Adrenal gland (tissue), 12 donors: Measurements from ENCODE around the gene WBP11. TPM values are rescaled to one million over a fixed set of nuclear protein-coding genes. Genes with fewer than 3 reads are reported as not detected.
A peak's percentile ranks its signal among the peaks of the same experiment; 100 is the strongest.

Experiments used
- DNase-seq, 7 donors: peaks; one replicate each; pipeline ENCODE4 v3.0.0-alpha.2; 2019 to 2020
- H3K27ac ChIP-seq, 5 donors: fragments of 200-600 bp; sonication (generic) in 4 of 5; 1 replicate in 3 of 5; 2 replicates in 2 of 5; pipeline versions ENCODE4 v1.5.1 to v1.8.0; 2016 to 2020; ENCODE audit warnings: mild to moderate bottlenecking in 1 of 5
- H3K27me3 ChIP-seq: fragments of 200-600 bp; 2 replicates; pipeline ENCODE4 v1.8.0; 2021
- H3K36me3 ChIP-seq, 2 donors: fragments of 200-600 bp; replicated peaks in 1 of 2; 1 replicate in 1 of 2; 2 replicates in 1 of 2; pipeline versions ENCODE4 v1.5.1 to v1.8.0; 2018 to 2022
- H3K4me1 ChIP-seq, 2 donors: fragments of 200-600 bp; replicated peaks in 1 of 2; 1 replicate in 1 of 2; 2 replicates in 1 of 2; pipeline versions ENCODE4 v1.5.1 to v1.8.0; 2018 to 2021
- H3K4me3 ChIP-seq, 4 donors: fragments of 200-600 bp; sonication (generic) in 3 of 4; one replicate each; pipeline ENCODE4 v1.5.1; 2016 to 2018
- H3K9me3 ChIP-seq, 3 donors: fragments of 200-600 bp; sonication (generic) in 1 of 3; replicated peaks in 1 of 3; 1 replicate in 2 of 3; 2 replicates in 1 of 3; pipeline versions ENCODE4 v1.5.1 to v1.8.0; 2016 to 2021
- CTCF ChIP-seq, 6 experiments: fragments of 450-650 bp in 4 of 6; fragments of 200-600 bp in 2 of 6; sonication (generic) in 1 of 6; IDR thresholded peaks; 1 replicate in 5 of 6; 2 replicates in 1 of 6; pipeline versions ENCODE4 v1.5.1 to v1.8.0; 2016 to 2021; ENCODE audit warnings: antibody characterized with exemption in 6 of 6, mild to moderate bottlenecking in 2 of 6, moderate library complexity in 1 of 6
- POLR2A ChIP-seq, 2 donors: fragments of 450-650 bp; IDR thresholded peaks; one replicate each; pipeline ENCODE4 v1.6.1; 2017; ENCODE audit warnings: antibody characterized with exemption in 2 of 2, mild to moderate bottlenecking in 2 of 2, moderate library complexity in 1 of 2
- WGBS, 4 donors: extraction: QIAGEN DNeasy Blood & Tissue Kit in 2 of 4; methylation state at CpG; one replicate each; pipeline versions ENCODE4 v1.1.5 to v1.1.7; 2013 to 2017; 5-methylcytosine and 5-hydroxymethylcytosine counted together
- intact Hi-C, 2 donors: fragments of 100-400 bp; cut with DNase I; formaldehyde crosslinking; loops; one replicate each; pipeline versions ENCODE4 v1.14.1 to v1.15.0; 2022 to 2023
- polyA plus RNA-seq, 3 donors: library from polyadenylated mRNA; stranded (reverse); fragments of 200-250 nt in 2 of 3; fragments of 350-450 nt in 1 of 3; fragmentation: Illumina TruSeq in 1 of 3; extraction: RNeasy Lipid Tissue Mini Kit (QIAGEN cat#74804) in 1 of 3; gene quantifications; one replicate each; pipeline ENCODE4 v1.2.3, GENCODE V29; 2013 to 2014
- total RNA-seq, 9 donors: library from RNA; depleted of rRNA in 4 of 9; stranded (reverse); fragments of >200 nt in 4 of 9; fragments of 120-200 nt in 1 of 9; fragmentation: NEBNext Ultra II Directional in 1 of 9; extraction: Animal tissue kit (Norgen Biotek cat#: 25700) in 1 of 9; gene quantifications; one replicate each; pipeline versions ENCODE4 v1.1.0 to v1.2.4, GENCODE V29; 2013 to 2023
- donor health status: healthy with polysubstance abuse.
- donor health status: Bipolar disorder and iron deficiency.
- donor health status: DM: yes; HTN: yes; CAD: no.
- donor health status: DM: no; HTN: no; CAD: no.
- donor health status: DM: no; HTN: no; CAD: no.
- donor health status: DM: yes; HTN: yes; CAD: no.

WBP11 gene
- total and polyA plus RNA-seq, 12 donors: 11.5 to 112 (median 24.8) TPM

DNA sequence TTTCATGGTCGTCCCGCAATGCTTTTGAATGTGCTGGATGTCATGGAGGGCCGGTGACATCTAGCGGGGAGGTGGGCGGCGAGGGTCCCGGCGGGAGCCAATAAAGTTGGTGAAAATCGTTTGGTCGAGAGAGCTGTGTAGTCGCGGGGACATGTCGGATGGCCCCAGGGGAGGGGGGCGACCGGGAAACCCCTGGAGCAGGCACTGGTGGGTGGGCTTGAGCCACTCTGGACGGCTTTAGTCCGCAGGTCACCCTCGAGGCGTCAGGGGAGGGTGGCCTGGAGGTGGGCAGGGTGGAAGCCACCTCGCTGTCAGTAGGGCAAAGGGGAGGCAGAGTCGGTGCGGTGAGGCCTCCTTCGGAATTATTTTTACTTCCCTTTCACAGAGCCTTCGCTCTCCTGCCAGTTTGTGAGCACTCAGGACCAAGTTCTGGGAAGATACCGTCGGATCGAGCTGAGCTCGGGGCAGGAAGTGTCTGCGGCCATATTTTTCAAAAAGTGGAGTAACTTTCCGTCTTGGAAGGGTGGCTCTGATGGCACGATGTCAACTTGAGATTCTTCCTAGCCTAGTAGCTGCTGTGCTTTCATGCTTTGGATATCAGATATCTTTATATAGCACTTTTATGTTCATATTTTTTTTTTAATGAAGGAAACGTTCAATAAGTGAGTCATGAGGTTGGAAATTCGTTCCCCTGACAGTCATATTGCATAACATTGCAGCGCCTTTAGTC is 28.2 kb downstream of the WBP11 start:
- intact Hi-C loops: no loop called here
- H3K4me1 ChIP-seq: peaks cover 11 to 12% of the 10 kb centered on the region in 2 donors
- DNase-seq: peak; percentile 44 to 75 (median 51)
- no peaks in the 10 kb centered on the region for H3K9me3 ChIP-seq
- TF ChIP-seq POLR2A (IDR thresholded peaks at IDR 0.05) (peak in 1 of 2 donors; percentile 26), CTCF (IDR thresholded peaks at IDR 0.05) (no peak)
- H3K27me3 ChIP-seq: no peaks in the 10 kb centered on the region
- H3K4me3 ChIP-seq: peak overlapping the region; percentile 48 to 78 (median 62)
- 3 to 8% (median 3%) methylated on average over 29 to 34 of the region's 34 CpGs for WGBS, 4 donors
- no peaks in the 10 kb centered on the region for H3K36me3 ChIP-seq
- peak overlapping the region; percentile 86 to 98 (median 98) for H3K27ac ChIP-seq

DNA sequence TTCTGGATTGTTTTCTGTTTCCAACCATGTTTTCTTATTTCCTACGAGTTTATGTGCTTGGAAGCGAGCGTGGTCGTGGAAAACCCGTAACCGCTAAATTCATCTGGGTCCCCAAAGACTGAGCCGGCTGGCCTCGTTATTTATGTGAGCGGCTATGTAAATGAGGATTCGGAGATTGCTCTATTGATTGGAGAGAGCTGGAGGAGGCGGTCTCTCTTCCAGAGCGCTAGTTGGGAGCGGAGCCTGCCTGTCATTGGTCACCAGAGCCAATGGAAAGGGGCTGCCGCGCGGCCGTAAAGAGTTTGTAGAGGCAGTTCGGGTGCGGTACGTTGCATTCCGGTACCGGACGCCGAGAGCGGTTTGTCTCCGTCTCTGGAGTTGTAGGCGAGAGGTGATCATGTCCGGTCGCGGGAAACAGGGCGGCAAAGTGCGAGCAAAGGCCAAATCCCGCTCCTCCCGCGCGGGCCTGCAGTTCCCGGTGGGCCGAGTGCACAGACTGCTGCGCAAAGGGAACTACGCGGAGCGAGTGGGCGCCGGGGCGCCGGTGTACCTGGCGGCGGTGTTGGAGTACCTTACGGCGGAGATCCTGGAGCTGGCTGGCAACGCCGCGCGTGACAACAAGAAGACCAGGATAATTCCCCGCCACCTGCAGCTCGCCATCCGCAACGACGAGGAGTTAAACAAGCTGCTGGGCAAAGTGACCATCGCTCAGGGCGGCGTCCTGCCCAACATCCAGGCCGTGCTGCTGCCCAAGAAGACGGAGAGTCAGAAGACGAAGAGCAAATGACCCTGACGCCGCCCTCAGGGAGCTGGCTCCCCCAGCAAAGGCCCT is 29.0 kb downstream of the WBP11 start:
- Histone ChIP-seq H3K36me3 (no peaks in the 10 kb centered on the region), H3K4me1 (peaks cover 11 to 12% of the 10 kb centered on the region in 2 donors), H3K4me3 (peak overlapping the region; percentile 48 to 78 (median 62)), H3K9me3 (no peaks in the 10 kb centered on the region), H3K27me3 (no peaks in the 10 kb centered on the region), H3K27ac (peak overlapping the region; percentile 86 to 98 (median 98))
- intact Hi-C loops: no loop called here
- 1 to 2% (median 1%) methylated on average over 17 to 67 of the region's 67 CpGs for WGBS, 4 donors
- TF ChIP-seq CTCF (IDR thresholded peaks at IDR 0.05) (peak in 2 of 6 experiments; percentile 13 to 15), POLR2A (IDR thresholded peaks at IDR 0.05) (peak; percentile 97 to 99)
- DNase-seq: peak; percentile 95 to 99 (median 98)

DNA sequence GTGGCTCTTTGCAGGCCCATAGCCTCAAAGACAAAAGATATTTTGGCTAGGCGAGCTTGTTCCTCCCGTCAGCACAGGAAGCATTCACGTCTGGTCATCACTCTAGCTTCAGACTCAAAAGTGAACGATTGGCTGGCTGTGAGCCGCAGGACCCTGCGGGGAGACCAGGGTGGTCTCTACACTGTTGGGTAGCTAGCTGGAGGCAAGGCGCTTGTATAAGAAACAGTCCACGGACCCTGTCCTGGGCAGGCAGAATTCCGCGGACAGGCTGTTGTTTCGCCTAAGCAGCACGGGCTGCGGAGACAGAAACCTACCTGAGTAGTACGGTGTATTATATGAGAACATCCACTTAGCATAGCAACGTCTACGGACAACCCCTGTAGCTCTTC is 29.6 kb downstream of the WBP11 start:
- H3K27ac ChIP-seq: peak overlapping the region; percentile 86 to 98 (median 98)
- WGBS, 4 donors: 7 to 39% (median 14%) methylated on average over 8 to 16 of the region's 16 CpGs

More for the DNA sequence above, 29.6 kb downstream of the WBP11 start:
- Histone ChIP-seq H3K4me3 (peak overlapping the region in 3 of 4 donors; percentile 22 to 78 (median 48)), H3K9me3 (no peaks in the 10 kb centered on the region), H3K36me3 (no peaks in the 10 kb centered on the region), H3K27me3 (no peaks in the 10 kb centered on the region), H3K4me1 (peaks cover 11 to 13% of the 10 kb centered on the region in 2 donors)
- intact Hi-C loops: no loop called here
- peak in 2 of 7 donors; percentile 33 to 42 for DNase-seq
- TF ChIP-seq CTCF (IDR thresholded peaks at IDR 0.05): no peak
- no peak for TF ChIP-seq POLR2A (IDR thresholded peaks at IDR 0.05)
